ENCODE measurements around the gene GPX4. TPM values are rescaled to one million over a fixed set of nuclear protein-coding genes. Genes with fewer than 3 reads are reported as not detected.

The GPX4 gene
- total RNA-seq, 1 donor from 2014 or later: 354 TPM

- TF ChIP-seq CTCF (IDR thresholded peaks at IDR 0.05): no peak
- H3K27ac Mint-ChIP-seq (ENCODE audit: unreplicated experiment): no peak overlapping the region
- H3K4me3 Mint-ChIP-seq (ENCODE audit: unreplicated experiment): no peak overlapping the region
- no peak for DNase-seq (ENCODE audit: extremely low spot score, unreplicated experiment)
- peaks cover 11% of the 10 kb centered on the region for H3K27me3 Mint-ChIP-seq (ENCODE audit: unreplicated experiment)
- H3K4me1 Mint-ChIP-seq (ENCODE audit: unreplicated experiment): peaks cover 23% of the 10 kb centered on the region
- no peaks in the 10 kb centered on the region for H3K9me3 Mint-ChIP-seq (ENCODE audit: unreplicated experiment)
- H3K36me3 Mint-ChIP-seq (ENCODE audit: unreplicated experiment): no peaks in the 10 kb centered on the region
Measured at GRCh38 chr19:1069009-1069779, 34.6 kb upstream of the GPX4 start.

GRCh38 chr19:1070576-1070930, 33.2 kb upstream of the GPX4 start:
- H3K9me3 Mint-ChIP-seq (ENCODE audit: unreplicated experiment): no peaks in the 10 kb centered on the region
- no peak for DNase-seq (ENCODE audit: extremely low spot score, unreplicated experiment)
- H3K4me3 Mint-ChIP-seq (ENCODE audit: unreplicated experiment): no peak overlapping the region
- H3K27ac Mint-ChIP-seq (ENCODE audit: unreplicated experiment): no peak overlapping the region
- peaks cover 17% of the 10 kb centered on the region for H3K4me1 Mint-ChIP-seq (ENCODE audit: unreplicated experiment)
- peak; percentile 27 for TF ChIP-seq CTCF (IDR thresholded peaks at IDR 0.05)
- H3K36me3 Mint-ChIP-seq (ENCODE audit: unreplicated experiment): no peaks in the 10 kb centered on the region
- peaks cover 11% of the 10 kb centered on the region for H3K27me3 Mint-ChIP-seq (ENCODE audit: unreplicated experiment)

GRCh38 chr19:1070931-1071791, 32.6 kb upstream of the GPX4 start:
- H3K27me3 Mint-ChIP-seq (ENCODE audit: unreplicated experiment): peaks cover 11% of the 10 kb centered on the region
- H3K4me3 Mint-ChIP-seq (ENCODE audit: unreplicated experiment): peak overlapping the region; percentile 52
- no peaks in the 10 kb centered on the region for H3K36me3 Mint-ChIP-seq (ENCODE audit: unreplicated experiment)
- TF ChIP-seq CTCF (IDR thresholded peaks at IDR 0.05): no peak
- H3K9me3 Mint-ChIP-seq (ENCODE audit: unreplicated experiment): no peaks in the 10 kb centered on the region
- H3K4me1 Mint-ChIP-seq (ENCODE audit: unreplicated experiment): peaks cover 14% of the 10 kb centered on the region
- no peak overlapping the region for H3K27ac Mint-ChIP-seq (ENCODE audit: unreplicated experiment)
- DNase-seq (ENCODE audit: extremely low spot score, unreplicated experiment): no peak

- Mint-ChIP-seq H3K4me3 (ENCODE audit: unreplicated experiment) (no peak overlapping the region), H3K27me3 (ENCODE audit: unreplicated experiment) (peaks cover 11% of the 10 kb centered on the region), H3K9me3 (ENCODE audit: unreplicated experiment) (no peaks in the 10 kb centered on the region), H3K4me1 (ENCODE audit: unreplicated experiment) (peaks cover 12% of the 10 kb centered on the region), H3K27ac (ENCODE audit: unreplicated experiment) (no peak overlapping the region), H3K36me3 (ENCODE audit: unreplicated experiment) (no peaks in the 10 kb centered on the region)
- no peak for DNase-seq (ENCODE audit: extremely low spot score, unreplicated experiment)
- TF ChIP-seq CTCF (IDR thresholded peaks at IDR 0.05): no peak
Measured at GRCh38 chr19:1072371-1073015, 31.3 kb upstream of the GPX4 start.

Data from osteocyte (in vitro differentiated cells).